GM23248 (cell line): Measurements from ENCODE around the gene SMARCAL1. TPM values are rescaled to one million over a fixed set of nuclear protein-coding genes. Genes with fewer than 3 reads are reported as not detected.
A peak's percentile ranks its signal among the peaks of the same experiment; 100 is the strongest.

Experiments used
- DNase-seq: peaks from one replicate; pipeline ENCODE4 v3.0.0-alpha.2; 2015
- H2AFZ ChIP-seq: fragments of 200-600 bp; sonication (generic); 2 replicates; pipeline ENCODE4 v1.6.1; 2016; ENCODE audit warnings: antibody characterized with exemption
- H3F3A ChIP-seq: fragments of 200-600 bp; sonication (generic); 2 replicates; pipeline ENCODE4 v1.6.1; 2016; ENCODE audit warnings: mild to moderate bottlenecking, antibody characterized with exemption, mixed run types; ENCODE audit not compliant: insufficient read depth
- H3K27ac ChIP-seq: fragments of 200-600 bp; sonication (generic); 2 replicates; pipeline ENCODE4 v1.5.1; 2016; ENCODE audit warnings: mild to moderate bottlenecking
- H3K27me3 ChIP-seq: fragments of 200-600 bp; sonication (generic); replicated peaks from 2 replicates; pipeline ENCODE4 v1.6.1; 2016; ENCODE audit warnings: mild to moderate bottlenecking; ENCODE audit not compliant: insufficient read depth
- H3K36me3 ChIP-seq: fragments of 200-600 bp; sonication (generic); 2 replicates; pipeline ENCODE4 v1.6.1; 2016; ENCODE audit warnings: low read depth, mild to moderate bottlenecking
- H3K4me1 ChIP-seq: fragments of 200-600 bp; sonication (generic); 2 replicates; pipeline ENCODE4 v1.6.1; 2016; ENCODE audit warnings: mild to moderate bottlenecking; ENCODE audit not compliant: insufficient read depth
- H3K4me2 ChIP-seq: fragments of 200-600 bp; sonication (generic); one replicate; pipeline ENCODE4 v1.6.1; 2016; ENCODE audit warnings: mild to moderate bottlenecking; ENCODE audit not compliant: unreplicated experiment
- H3K4me3 ChIP-seq: fragments of 200-600 bp; sonication (generic); 2 replicates; pipeline ENCODE4 v1.5.1; 2016; ENCODE audit warnings: mild to moderate bottlenecking
- H3K79me2 ChIP-seq: fragments of 200-600 bp; sonication (generic); 2 replicates; pipeline ENCODE4 v1.6.1; 2016; ENCODE audit warnings: mild to moderate bottlenecking; ENCODE audit not compliant: insufficient read depth
- H3K9ac ChIP-seq: fragments of 200-600 bp; sonication (generic); 2 replicates; pipeline ENCODE4 v1.6.1; 2016; ENCODE audit warnings: mild to moderate bottlenecking
- H3K9me2 ChIP-seq: fragments of 200-600 bp; sonication (generic); 2 replicates; pipeline ENCODE4 v1.6.1; 2016; ENCODE audit warnings: mixed run types, mild to moderate bottlenecking, moderate library complexity; ENCODE audit not compliant: insufficient read depth
- H3K9me3 ChIP-seq: fragments of 200-600 bp; sonication (generic); one replicate; pipeline ENCODE4 v1.6.1; 2017; ENCODE audit warnings: low read depth
- H4K20me1 ChIP-seq: fragments of 200-600 bp; sonication (generic); 2 replicates; pipeline ENCODE4 v1.6.0; 2016; ENCODE audit not compliant: insufficient read depth
- EZH2 ChIP-seq: fragments of 200-600 bp; sonication (generic); IDR thresholded peaks from 2 replicates; pipeline ENCODE4 v1.6.1; 2018; ENCODE audit warnings: antibody characterized with exemption, mild to moderate bottlenecking; ENCODE audit not compliant: insufficient read depth, poor library complexity, severe bottlenecking
- EZH2phosphoT487 ChIP-seq: fragments of 200-600 bp; sonication (generic); IDR thresholded peaks from 2 replicates; pipeline ENCODE4 v1.6.1; 2018; ENCODE audit warnings: antibody characterized with exemption, moderate library complexity, mild to moderate bottlenecking, low read depth; ENCODE audit not compliant: insufficient read depth
- WGBS, 2 experiments: methylation state at CpG; one replicate each; pipeline ENCODE4 v1.1.6; 2015 to 2017; ENCODE audit warnings: low lambda C conversion rate in 2 of 2, low coverage in 1 of 2; ENCODE audit errors: missing lambda C conversion rate in 2 of 2; 5-methylcytosine and 5-hydroxymethylcytosine counted together
- in situ Hi-C: fragments of 300-500 bp; cut with MboI; formaldehyde crosslinking; loops from 2 replicates; pipeline ENCODE4 v1.15.0; 2020
- polyA plus RNA-seq: library from polyadenylated mRNA; unstranded; fragments of >200 nt; fragmentation: Nextera tagmentation; extraction: Ambion mirVana; gene quantifications from 2 replicates; pipeline ENCODE4 v1.2.1, GENCODE V29; 2016
- total RNA-seq: library from RNA; depleted of rRNA; stranded (reverse); fragments of >200 nt; shearing (Covaris generic); gene quantifications from 2 replicates; pipeline ENCODE4 v1.2.3, GENCODE V29; 2014

Gene SMARCAL1
- total and polyA plus RNA-seq, 2 experiments from 2014 or later, result 10.9 to 30.5 TPM

GRCh38 chr2:216423071-216423470 is 10.8 kb downstream of the SMARCAL1 start:
- DNase-seq, result no peak
- Histone ChIP-seq H3K9me2 (no peaks in the 10 kb centered on the region), H3K4me3 (no peak overlapping the region), H3K36me3 (peaks cover 37% of the 10 kb centered on the region), H3K27me3 (no peaks in the 10 kb centered on the region), H3K79me2 (peaks cover 5% of the 10 kb centered on the region), H3F3A (peaks cover 37% of the 10 kb centered on the region), H4K20me1 (no peaks in the 10 kb centered on the region; the same call in 1 of the 2 replicates), H3K27ac (no peak overlapping the region), H2AFZ (no peak overlapping the region), H3K4me1 (peaks cover 40% of the 10 kb centered on the region), H3K9me3 (no peaks in the 10 kb centered on the region), H3K4me2 (no peak overlapping the region), H3K9ac (no peak overlapping the region)
- 97 to 100% methylated on average over 2 of the region's 2 CpGs for WGBS, 2 experiments
- TF ChIP-seq EZH2 (no peak), EZH2phosphoT487 (no peak)
- in situ Hi-C loops, result no loop called here

DNA sequence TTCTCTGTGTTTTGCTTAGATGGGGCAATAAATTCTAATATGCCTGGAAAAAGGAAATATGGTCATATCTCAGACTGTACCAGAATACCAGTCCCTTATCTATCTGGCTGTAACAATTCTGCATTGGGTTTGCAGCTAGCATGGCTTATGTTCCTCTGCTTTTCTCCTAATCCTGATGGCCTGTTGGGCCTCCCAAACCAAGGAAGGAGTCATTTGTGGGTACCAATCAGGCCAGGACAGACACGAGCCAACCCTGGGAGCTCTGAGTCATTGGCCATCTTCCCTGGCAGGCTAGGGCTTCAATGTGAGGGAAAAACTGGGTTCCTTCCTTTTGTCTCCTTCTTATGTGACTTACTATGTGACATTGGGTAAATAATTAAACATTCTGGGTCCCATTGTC is 12.0 kb downstream of the SMARCAL1 start:
- Histone ChIP-seq H3K4me1 (peaks cover 32% of the 10 kb centered on the region), H2AFZ (no peak overlapping the region), H3K4me2 (no peak overlapping the region), H3K9ac (no peak overlapping the region), H3K9me3 (no peaks in the 10 kb centered on the region), H3K27ac (no peak overlapping the region), H3K9me2 (no peaks in the 10 kb centered on the region), H3K27me3 (no peaks in the 10 kb centered on the region), H4K20me1 (no peaks in the 10 kb centered on the region; the same call in 1 of the 2 replicates), H3K36me3 (peaks cover 46% of the 10 kb centered on the region), H3F3A (peaks cover 37% of the 10 kb centered on the region), H3K4me3 (no peak overlapping the region), H3K79me2 (peaks cover 4% of the 10 kb centered on the region)
- WGBS, 2 experiments, result 0 to 8% methylated on average over 1 of the region's 1 CpG
- TF ChIP-seq EZH2, result no peak
- DNase-seq, result peak; percentile 78
- in situ Hi-C loops, result no loop called here

DNA sequence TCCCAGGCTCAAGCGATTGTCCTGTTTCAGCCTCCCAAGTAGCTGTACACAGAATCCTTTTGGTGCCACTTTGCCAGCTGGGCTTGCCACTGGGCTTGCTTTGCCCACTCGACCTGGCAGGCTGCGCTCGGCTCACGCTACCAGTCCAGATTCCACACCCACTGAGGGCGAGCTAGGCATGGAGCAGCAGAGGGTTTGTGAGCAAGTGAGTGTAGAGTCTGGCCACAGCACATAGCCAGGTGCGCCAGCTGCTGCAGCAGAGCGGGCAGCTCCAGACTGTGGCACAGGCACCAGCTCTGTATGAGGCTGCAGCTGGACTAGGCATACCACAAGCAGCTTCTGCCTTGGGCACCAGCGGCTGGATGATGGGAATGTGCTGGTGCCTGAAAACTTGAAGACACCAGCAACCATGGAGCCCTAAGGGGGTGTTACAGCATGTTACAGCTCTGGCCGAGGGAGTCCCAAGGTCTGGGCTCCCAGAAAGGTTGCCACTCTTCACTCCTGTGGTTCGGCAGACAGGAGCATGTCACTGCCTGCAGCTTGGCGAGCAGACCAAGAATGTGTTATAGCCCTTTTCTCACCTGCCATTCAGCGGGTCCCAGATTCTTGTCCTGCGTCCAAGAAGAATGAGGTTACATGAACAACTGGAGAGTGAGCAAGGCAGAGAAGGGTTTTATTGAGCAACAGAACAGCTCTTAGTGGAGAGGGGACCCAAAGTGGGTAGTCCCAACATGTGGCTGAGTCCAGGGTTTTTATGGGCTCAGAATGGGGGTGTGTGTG is 12.9 kb downstream of the SMARCAL1 start:
- no peaks in the 10 kb centered on the region for H3K27me3 ChIP-seq
- peaks cover 51% of the 10 kb centered on the region for H3K36me3 ChIP-seq
- H2AFZ ChIP-seq, result no peak overlapping the region
- H3K9me3 ChIP-seq, result no peaks in the 10 kb centered on the region
- H3K9me2 ChIP-seq, result no peaks in the 10 kb centered on the region
- H3K27ac ChIP-seq, result peak overlapping the region; percentile 65; the same call in 1 of the 2 replicates
- in situ Hi-C loops, result no loop called here
- H4K20me1 ChIP-seq, result no peaks in the 10 kb centered on the region; the same call in 1 of the 2 replicates
- TF ChIP-seq EZH2phosphoT487 (no peak), EZH2 (no peak)
- no peak overlapping the region for H3K4me2 ChIP-seq
- H3K9ac ChIP-seq, result no peak overlapping the region
- peaks cover 32% of the 10 kb centered on the region for H3K4me1 ChIP-seq
- DNase-seq, result no peak
- WGBS, 2 experiments, result 88 to 95% methylated on average over 14 of the region's 14 CpGs
- no peak overlapping the region for H3K4me3 ChIP-seq
- no peaks in the 10 kb centered on the region for H3K79me2 ChIP-seq
- peaks cover 37% of the 10 kb centered on the region for H3F3A ChIP-seq

GRCh38 chr2:216426166-216426777 is 14.0 kb downstream of the SMARCAL1 start:
- WGBS, 2 experiments, result 29 to 39% methylated on average over 2 of the region's 2 CpGs
- Histone ChIP-seq H2AFZ (peak overlapping the region; percentile 8; the same call in 1 of the 2 replicates), H3K27ac (peak overlapping the region; percentile 65), H3K9me2 (no peaks in the 10 kb centered on the region), H4K20me1 (no peaks in the 10 kb centered on the region; the same call in 1 of the 2 replicates), H3F3A (peaks cover 37% of the 10 kb centered on the region), H3K9me3 (no peaks in the 10 kb centered on the region), H3K4me2 (peak overlapping the region; percentile 73), H3K4me3 (peak overlapping the region; percentile 8), H3K79me2 (no peaks in the 10 kb centered on the region), H3K9ac (peak overlapping the region; percentile 39; the same call in 1 of the 2 replicates), H3K4me1 (peaks cover 32% of the 10 kb centered on the region), H3K36me3 (peaks cover 50% of the 10 kb centered on the region), H3K27me3 (no peaks in the 10 kb centered on the region)
- in situ Hi-C loops, result no loop called here
- DNase-seq, result peak; percentile 71
- no peak for TF ChIP-seq EZH2phosphoT487
